HepG2 (cell line): Measurements from ENCODE around the gene ZSCAN23. TPM values are rescaled to one million over a fixed set of nuclear protein-coding genes. Genes with fewer than 3 reads are reported as not detected.

ENCODE experiments used
- CAMTA2 ChIP-seq: sonication (generic); formaldehyde crosslinking; IDR thresholded peaks from 2 replicates; pipeline ENCODE4 v1.4.0; 2020; ENCODE audit warnings: mild to moderate bottlenecking, missing genetic modification reagents, borderline replicate concordance
- DDIT3 ChIP-seq: sonication (generic); formaldehyde crosslinking; IDR thresholded peaks from 2 replicates; pipeline ENCODE4 v1.4.0; 2020; ENCODE audit warnings: mild to moderate bottlenecking, missing genetic modification reagents
- KDM4B ChIP-seq: sonication (generic); formaldehyde crosslinking; IDR thresholded peaks from 2 replicates; pipeline ENCODE4 v1.4.0; 2020; ENCODE audit warnings: missing genetic modification reagents
- LBX2 ChIP-seq: sonication (generic); formaldehyde crosslinking; IDR thresholded peaks from 2 replicates; pipeline ENCODE4 v1.5.0; 2020; ENCODE audit warnings: missing genetic modification reagents, mild to moderate bottlenecking, borderline replicate concordance
- LCORL ChIP-seq, 2 experiments: fragments of 450-650 bp in 1 of 2; sonication (generic) in 1 of 2; formaldehyde crosslinking in 1 of 2; IDR thresholded peaks; 2 replicates each; pipeline versions ENCODE4 v1.5.0 to v1.6.1; 2017 to 2020; ENCODE audit warnings: antibody characterized with exemption in 1 of 2, missing genetic modification reagents in 1 of 2
- MLX ChIP-seq: IDR thresholded peaks from 2 replicates; pipeline ENCODE4 v1.6.1; 2016
- NCOR1 ChIP-seq: fragments of 200-600 bp; sonication (generic); IDR thresholded peaks from 2 replicates; pipeline ENCODE4 v1.7.0; 2017; ENCODE audit warnings: antibody characterized with exemption, low read length, borderline replicate concordance
- NR2F6 ChIP-seq, 2 experiments: IDR thresholded peaks; 2 replicates each; pipeline ENCODE4 v1.6.1; 2016; ENCODE audit warnings: antibody characterized with exemption in 1 of 2, mild to moderate bottlenecking in 1 of 2
- PPARG ChIP-seq: conservative IDR thresholded peaks from 2 replicates; pipeline ENCODE4 v1.6.1; 2016; ENCODE audit warnings: missing biosample characterization, missing genetic modification reagents
- PRDM10 ChIP-seq: sonication (generic); formaldehyde crosslinking; IDR thresholded peaks from 2 replicates; pipeline ENCODE4 v1.4.0; 2020; ENCODE audit warnings: low read depth, missing genetic modification reagents
- RFXAP ChIP-seq: sonication (generic); formaldehyde crosslinking; IDR thresholded peaks from 2 replicates; pipeline ENCODE4 v1.4.0; 2020; ENCODE audit warnings: missing genetic modification reagents, borderline replicate concordance
- TFDP2 ChIP-seq: sonication (generic); formaldehyde crosslinking; IDR thresholded peaks from 2 replicates; pipeline ENCODE4 v1.4.0; 2020; ENCODE audit warnings: missing genetic modification reagents
- THAP7 ChIP-seq: sonication (generic); formaldehyde crosslinking; IDR thresholded peaks from 2 replicates; pipeline ENCODE4 v1.8.1; 2023; ENCODE audit warnings: mild to moderate bottlenecking, missing genetic modification reagents
- ZFAT ChIP-seq: sonication (generic); formaldehyde crosslinking; conservative IDR thresholded peaks from 2 replicates; pipeline ENCODE4 v1.8.1; 2023; ENCODE audit warnings: missing genetic modification reagents, inconsistent platforms
- ZNF383 ChIP-seq: sonication (generic); formaldehyde crosslinking; IDR thresholded peaks from 2 replicates; pipeline ENCODE4 v1.4.0; 2020; ENCODE audit warnings: missing genetic modification reagents, mild to moderate bottlenecking, borderline replicate concordance
- ZNF44 ChIP-seq: sonication (generic); formaldehyde crosslinking; IDR thresholded peaks from 2 replicates; pipeline ENCODE4 v1.5.1; 2020; ENCODE audit warnings: mild to moderate bottlenecking, missing genetic modification reagents
- ZNF510 ChIP-seq: sonication (generic); formaldehyde crosslinking; IDR thresholded peaks from 2 replicates; pipeline ENCODE4 v1.4.0; 2020; ENCODE audit warnings: low read depth, mild to moderate bottlenecking, missing genetic modification reagents
- ZNF678 ChIP-seq: sonication (generic); formaldehyde crosslinking; IDR thresholded peaks from 2 replicates; pipeline ENCODE4 v1.4.0; 2020; ENCODE audit warnings: mild to moderate bottlenecking, missing genetic modification reagents
- ZNF773 ChIP-seq: sonication (generic); formaldehyde crosslinking; IDR thresholded peaks from 2 replicates; pipeline ENCODE4 v1.4.0; 2020; ENCODE audit warnings: missing genetic modification reagents, borderline replicate concordance
- ZNF777 ChIP-seq: sonication (generic); formaldehyde crosslinking; IDR thresholded peaks from 2 replicates; pipeline ENCODE4 v1.4.0; 2020; ENCODE audit warnings: missing genetic modification reagents
- polyA plus RNA-seq, 8 experiments: library from polyadenylated mRNA; depleted of rRNA in 3 of 8; stranded (reverse) in 7 of 8; unstranded in 1 of 8; fragments of >200 nt; fragmentation: Illumina TruSeq in 4 of 8; extraction: Trizol in 4 of 8; gene quantifications; 2 replicates each; pipeline versions ENCODE4 v1.2.1 to v1.2.3, GENCODE V29; 2011 to 2016; ENCODE audit warnings: low read depth in 4 of 8, missing spikeins in 1 of 8, mixed read lengths in 1 of 8; ENCODE audit not compliant: insufficient read depth in 1 of 8
- total RNA-seq, 5 experiments: library from RNA; depleted of rRNA; stranded (reverse); fragments of >200 nt; fragmentation: Illumina TruSeq; extraction: Trizol; gene quantifications; 2 replicates each; pipeline ENCODE4 v1.2.3, GENCODE V29; 2016; ENCODE audit warnings: low read depth in 1 of 5

Gene ZSCAN23
- total and polyA plus RNA-seq, 2 of the 13 experiments (the other 11 are each of a cell fraction or from before 2014, with no cell fraction given): 0.29 to 1.2 TPM

GRCh38 chr6:28383235-28384142, 59.8 kb downstream of the ZSCAN23 start (continued):
- TF ChIP-seq LBX2 (no peak), ZNF777 (CRISPR knock-in tag) (peak; percentile 93), ZFAT (CRISPR knock-in tag) (no peak), LCORL (IDR thresholded peaks at IDR 0.05) (no peak), LCORL (CRISPR knock-in tag; IDR thresholded peaks at IDR 0.05) (peak; percentile 81), THAP7 (CRISPR knock-in tag) (peak; percentile 56; the same call in 1 of the 2 replicates), KDM4B (peak; percentile 23; the same call in 1 of the 2 replicates), ZNF510 (no peak), ZNF383 (no peak; the same call in 1 of the 2 replicates), TFDP2 (peak; percentile 93), PRDM10 (CRISPR knock-in tag) (0 out of 2 replicates have a peak, but pooled peaks have one; percentile 55), CAMTA2 (CRISPR knock-in tag) (no peak), ZNF44 (CRISPR knock-in tag) (peak; percentile 41; the same call in 1 of the 2 replicates), ZNF678 (CRISPR knock-in tag) (0 out of 2 replicates have a peak, but pooled peaks have one; percentile 54), RFXAP (CRISPR knock-in tag) (peak; percentile 72; the same call in 1 of the 2 replicates), ZNF773 (CRISPR knock-in tag) (no peak), MLX (CRISPR knock-in tag) (peak; percentile 89), DDIT3 (CRISPR knock-in tag) (no peak), PPARG (no peak), NCOR1 (no peak), NR2F6 (IDR thresholded peaks at IDR 0.05) (peak; percentile 98), NR2F6 (CRISPR knock-in tag; IDR thresholded peaks at IDR 0.05) (peak; percentile 99)
